Liver (tissue), 3 donors: Measurements from ENCODE around the gene MMP28.

Experiments
- ATF3 ChIP-seq: IDR thresholded peaks from 2 replicates; pipeline ENCODE4 v1.6.1; 2016; ENCODE audit warnings: antibody characterized with exemption
- CTCF ChIP-seq: fragments of 150-350 bp; IDR thresholded peaks from 2 replicates; pipeline ENCODE4 v1.5.1; 2017; ENCODE audit warnings: improper control_type of control experiment, low read depth, low read length; ENCODE audit not compliant: missing input control
- EGR1 ChIP-seq, 2 donors: IDR thresholded peaks; 2 replicates each; pipeline ENCODE4 v1.6.1; 2016 to 2018; ENCODE audit warnings: antibody characterized with exemption in 2 of 2, low read depth in 2 of 2
- FOXA1 ChIP-seq: IDR thresholded peaks from 2 replicates; pipeline ENCODE4 v1.6.1; 2016; ENCODE audit warnings: antibody characterized with exemption
- GABPA ChIP-seq, 2 donors: IDR thresholded peaks in 1 of 2; conservative IDR thresholded peaks in 1 of 2; 2 replicates each; pipeline ENCODE4 v1.6.1; 2016; ENCODE audit warnings: antibody characterized with exemption in 2 of 2, mild to moderate bottlenecking in 1 of 2, moderate library complexity in 1 of 2
- JUND ChIP-seq, 2 donors: IDR thresholded peaks; 2 replicates each; pipeline ENCODE4 v1.6.1; 2016; ENCODE audit warnings: antibody characterized with exemption in 2 of 2
- MAX ChIP-seq: IDR thresholded peaks from 2 replicates; pipeline ENCODE4 v1.6.1; 2016; ENCODE audit warnings: antibody characterized with exemption
- NR2F2 ChIP-seq: IDR thresholded peaks from 2 replicates; pipeline ENCODE4 v1.6.1; 2016; ENCODE audit warnings: antibody characterized with exemption
- RAD21 ChIP-seq, 2 donors: IDR thresholded peaks; 2 replicates each; pipeline ENCODE4 v1.6.1; 2016; ENCODE audit warnings: antibody characterized with exemption in 2 of 2, mild to moderate bottlenecking in 2 of 2
- REST ChIP-seq: IDR thresholded peaks from 2 replicates; pipeline ENCODE4 v1.6.1; 2016; ENCODE audit warnings: antibody characterized with exemption, mild to moderate bottlenecking
- RXRA ChIP-seq, 2 donors: IDR thresholded peaks; 2 replicates each; pipeline ENCODE4 v1.6.1; 2017 to 2018; ENCODE audit warnings: antibody characterized with exemption in 2 of 2, mild to moderate bottlenecking in 1 of 2
- SP1 ChIP-seq: IDR thresholded peaks from 2 replicates; pipeline ENCODE4 v1.6.1; 2018; ENCODE audit warnings: antibody characterized with exemption, mild to moderate bottlenecking
- YY1 ChIP-seq: IDR thresholded peaks from 2 replicates; pipeline ENCODE4 v1.6.1; 2016; ENCODE audit warnings: antibody characterized with exemption, mild to moderate bottlenecking
- ZBTB33 ChIP-seq: IDR thresholded peaks from 2 replicates; pipeline ENCODE4 v1.6.1; 2016; ENCODE audit warnings: antibody characterized with exemption
- donor health status: healthy.
- donor health status: healthy.

- TF ChIP-seq ZBTB33 (no peak), SP1 (no peak), CTCF (no peak), ATF3 (no peak), GABPA (IDR thresholded peaks at IDR 0.05 in 1 of 2, conservative IDR thresholded peaks at IDR 0.05 in 1 of 2) (no peak), REST (no peak), RAD21 (IDR thresholded peaks at IDR 0.05) (no peak), EGR1 (IDR thresholded peaks at IDR 0.05; ENCODE audit: low read depth in 2 of 2) (no peak), MAX (no peak), YY1 (no peak), RXRA (IDR thresholded peaks at IDR 0.05) (no peak), FOXA1 (no peak), NR2F2 (no peak), JUND (IDR thresholded peaks at IDR 0.05) (no peak)
Observed at GRCh38 chr17:35795007-35795870, at the start of gene MMP28.
